Midbrain (tissue), 1 donor: ENCODE results near the gene IVD.
A peak's percentile ranks its signal among the peaks of the same experiment; 100 is the strongest.
"Not testable (repeated sequence)": the region's sequence is repeated elsewhere in the genome, so short reads cannot be mapped to it uniquely, and the experiment has no call there.

Experiments
- DNase-seq: peaks from one replicate; lab custom pipeline; 2025; lab: John Stamatoyannopoulos, UW

Gene IVD

DNA sequence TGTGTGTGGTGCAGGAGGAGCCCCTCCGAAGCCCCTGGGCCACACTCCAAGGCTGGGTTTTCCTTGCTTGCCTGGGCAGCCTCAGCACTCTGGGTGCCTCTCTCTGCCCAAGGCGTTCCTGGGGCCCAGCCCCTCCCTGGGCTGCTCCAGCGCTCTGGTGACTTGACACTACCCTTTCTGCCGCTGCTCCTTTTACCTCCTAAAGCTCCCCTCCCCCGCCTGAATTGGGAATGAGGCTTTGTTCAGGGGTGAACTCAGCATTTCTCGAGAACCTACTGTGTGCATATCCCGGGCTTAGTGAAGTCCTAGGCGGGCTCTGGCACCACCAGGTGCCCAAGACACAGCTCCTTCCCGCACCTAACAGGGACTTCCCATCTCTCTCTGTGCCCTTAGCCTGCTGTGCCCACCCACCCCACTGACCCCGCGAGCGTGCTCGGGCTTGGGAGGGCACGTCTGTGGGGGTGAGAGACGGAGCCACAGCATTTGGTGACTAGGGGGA is 33.9 kb downstream of the IVD start:
- DNase-seq, result no peak

DNA sequence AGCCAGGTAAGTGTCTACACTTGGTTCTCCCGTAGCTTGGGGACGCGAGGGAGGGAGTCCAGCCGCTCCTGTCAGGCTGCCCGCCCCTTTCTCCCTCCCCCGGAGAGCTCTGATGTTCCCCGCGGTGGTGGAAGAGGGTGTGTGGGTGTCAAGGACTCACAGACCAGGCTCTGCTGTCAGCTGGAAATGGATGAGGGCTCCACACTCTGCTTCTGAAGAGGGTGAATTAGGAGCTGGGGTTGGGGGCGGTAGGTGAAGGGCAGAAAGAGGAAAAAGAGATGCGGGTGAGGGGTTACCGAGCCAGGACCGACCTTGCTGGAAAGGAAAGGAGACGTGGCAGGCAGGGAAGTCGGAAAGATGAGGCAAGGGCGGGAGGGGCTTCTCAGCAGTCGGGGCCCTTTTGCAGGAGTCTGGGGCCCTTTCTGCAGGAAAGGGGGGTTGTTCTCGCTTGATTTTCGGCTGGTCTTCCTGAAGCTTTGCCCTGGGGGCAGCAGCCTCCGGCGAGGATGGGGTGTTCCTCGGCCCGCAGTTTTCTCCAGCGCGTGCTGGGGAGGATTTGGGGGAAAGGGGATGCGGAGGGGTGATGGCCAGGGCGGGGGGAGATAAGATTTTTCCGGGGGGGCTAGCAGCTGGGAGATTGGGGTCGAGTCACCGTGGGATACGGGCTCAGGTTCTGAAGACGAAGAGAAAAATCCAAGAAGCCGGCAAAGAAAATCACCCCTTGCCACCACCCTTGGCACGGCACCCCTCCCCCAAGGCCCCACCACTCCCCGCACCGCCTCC is 34.6 kb downstream of the IVD start:
- DNase-seq, result no peak

DNA sequence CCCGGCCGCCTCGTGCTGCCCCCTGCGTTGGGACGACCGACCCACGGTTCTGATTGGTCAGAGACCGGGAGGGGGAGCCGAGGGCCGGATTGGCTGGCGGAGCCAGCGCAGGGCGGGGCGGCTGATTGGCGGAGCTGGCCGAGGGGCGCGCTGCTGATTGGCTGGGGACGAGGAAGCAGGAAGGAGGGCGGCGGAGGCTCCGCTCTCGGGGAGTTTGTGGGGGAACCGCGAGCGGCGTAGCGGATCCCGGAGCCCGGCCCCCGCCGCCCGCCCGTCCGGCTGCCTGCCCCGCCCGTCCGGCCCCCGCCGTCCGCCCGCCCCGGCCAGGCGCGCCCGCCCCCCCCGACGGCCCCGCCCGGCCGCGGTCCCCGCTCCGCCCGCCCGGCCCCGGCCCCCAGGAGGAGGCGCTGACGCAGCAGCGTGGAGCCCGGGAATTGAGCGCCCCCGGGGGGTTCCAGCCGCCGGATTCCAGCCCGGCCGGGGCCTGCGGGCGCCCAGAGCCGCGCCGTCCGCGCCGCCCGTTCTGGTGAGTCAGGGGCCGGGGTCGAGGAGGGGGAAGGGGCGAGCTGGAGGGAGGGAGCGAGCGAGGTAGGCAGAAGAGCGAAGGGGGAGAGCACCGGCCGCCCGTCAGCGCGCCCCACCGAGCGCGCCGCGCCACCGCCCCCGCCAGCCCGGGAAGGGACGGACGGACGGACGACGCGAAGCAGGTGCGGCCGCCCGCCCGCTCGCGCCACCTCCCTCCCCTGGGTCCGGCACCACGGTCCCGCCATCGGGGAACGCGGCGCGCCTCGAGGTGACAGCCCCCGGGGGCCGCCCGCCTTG is 35.4 kb downstream of the IVD start, which contains the start of gene BAHD1:
TSS of gene BAHD1 (plus strand) at position 211 of the 822 bp plus-strand sequence. CDS start 17,512 bp downstream, outside the sequence.
- peak; percentile 98 for DNase-seq

- no peak for DNase-seq
Observed at GRCh38 chr15:40441565-40442531, 36.3 kb downstream of the IVD start.

DNA sequence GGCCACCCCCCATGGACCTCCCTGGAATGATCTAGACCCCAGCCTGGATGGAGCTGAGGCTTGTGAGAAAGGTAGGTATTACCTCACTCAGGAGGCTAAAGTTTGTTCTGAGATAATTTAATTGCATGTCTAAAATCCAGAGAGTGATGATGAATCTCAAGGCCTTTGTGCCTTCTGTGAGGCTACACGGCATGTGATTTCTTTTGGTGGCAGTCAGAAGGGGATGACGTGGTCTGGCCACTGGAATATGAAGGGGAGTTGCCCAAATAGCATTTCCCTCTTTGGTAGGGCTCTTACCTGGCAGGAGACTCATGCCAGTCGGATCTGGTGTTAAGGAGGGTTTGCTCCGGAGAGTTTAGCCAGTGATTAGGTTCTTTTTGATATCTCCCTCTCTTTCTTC is 37.7 kb downstream of the IVD start:
- DNase-seq, result no peak

- DNase-seq, result no peak
Observed at GRCh38 chr15:40443846-40444245, 38.3 kb downstream of the IVD start.

DNA sequence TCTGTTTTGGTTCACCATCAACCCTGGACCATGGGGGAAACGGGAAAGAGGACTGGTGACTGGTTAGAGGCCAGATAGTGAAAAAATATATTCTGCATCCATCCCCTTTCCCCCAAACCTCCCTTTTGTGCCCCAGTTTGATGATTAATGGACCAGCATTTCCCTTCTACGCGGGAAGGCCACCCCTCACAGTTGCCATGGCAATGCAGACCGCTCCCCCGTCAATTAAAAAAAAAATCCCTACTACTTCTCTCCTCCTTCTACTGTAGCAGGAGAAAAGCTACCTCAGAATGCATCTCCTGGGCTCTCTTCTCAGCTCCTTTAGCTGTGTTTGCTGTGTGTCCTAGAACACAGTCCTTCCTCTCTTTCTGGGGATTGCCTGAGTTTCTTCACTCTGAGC is 39.1 kb downstream of the IVD start:
- DNase-seq, result no peak

DNA sequence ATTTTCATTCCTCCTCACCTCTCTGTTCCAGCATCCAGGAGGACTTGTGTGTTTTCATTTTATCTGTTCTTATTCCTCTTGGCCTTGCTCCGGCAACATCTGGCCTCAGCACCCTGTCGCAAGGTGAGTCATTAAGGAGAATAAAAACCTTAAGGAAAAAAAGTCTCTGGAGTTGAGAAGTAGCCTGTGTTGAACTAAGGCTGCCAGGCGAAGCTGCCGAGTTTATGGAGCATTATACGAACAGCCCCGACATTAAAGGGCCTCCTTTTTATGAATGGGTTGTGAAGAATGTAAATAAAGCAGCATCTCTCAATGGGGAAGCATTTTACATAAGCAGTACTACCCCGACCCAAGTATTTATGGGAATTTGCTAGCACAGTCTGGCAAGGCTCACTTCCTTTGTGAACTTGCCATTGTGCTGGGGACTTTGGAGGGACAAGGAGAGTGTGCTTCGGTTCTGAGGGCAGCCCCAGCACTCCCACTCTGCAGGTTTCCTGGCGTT is 39.9 kb downstream of the IVD start:
- no peak for DNase-seq

GRCh38 chr15:40446144-40446543 is 40.5 kb downstream of the IVD start:
- no peak for DNase-seq

DNA sequence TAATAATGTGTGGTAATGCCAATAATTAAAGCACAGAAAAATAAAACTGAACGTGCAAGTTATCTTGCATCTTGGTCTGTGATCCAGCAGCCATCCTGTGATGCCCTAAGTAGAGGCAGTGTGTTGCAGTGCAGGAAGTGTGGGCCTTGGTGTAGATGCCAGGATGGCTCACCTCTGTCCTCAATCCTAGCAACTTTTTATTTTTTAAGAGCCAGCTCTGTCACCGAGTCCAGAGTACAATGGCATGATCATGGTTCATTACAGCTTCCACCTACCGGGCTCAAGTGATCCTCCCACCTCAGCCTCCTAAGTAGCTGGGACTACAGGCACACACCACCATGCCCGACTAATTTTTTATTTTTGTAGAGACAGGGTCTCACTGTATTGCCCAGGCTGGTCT is 42.8 kb downstream of the IVD start:
- no peak for DNase-seq

- no peak for DNase-seq
Observed at GRCh38 chr15:40449275-40449674, 43.7 kb downstream of the IVD start.

DNA sequence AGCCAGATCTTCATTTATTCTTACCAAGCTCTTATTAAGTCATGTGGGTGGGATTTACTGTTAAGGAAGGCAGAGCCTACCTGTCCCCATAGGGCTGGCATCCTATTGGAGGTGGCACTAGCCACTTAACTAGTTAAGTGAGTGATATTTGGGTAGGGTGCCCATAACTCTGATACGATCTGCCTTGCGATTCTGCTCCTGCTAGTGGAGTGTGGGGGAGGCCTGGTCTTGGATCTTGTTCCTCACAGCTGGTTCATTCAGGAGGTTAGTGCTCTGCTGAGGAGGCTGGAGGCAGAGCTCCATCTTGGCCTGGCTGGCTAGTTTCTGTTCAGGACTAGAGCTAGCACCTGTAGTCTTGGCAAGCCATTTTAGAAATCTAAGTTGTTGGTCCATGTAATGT is 44.5 kb downstream of the IVD start:
- DNase-seq, result no peak

- no peak for DNase-seq
Observed at GRCh38 chr15:40451527-40452158, 46.0 kb downstream of the IVD start.

DNA sequence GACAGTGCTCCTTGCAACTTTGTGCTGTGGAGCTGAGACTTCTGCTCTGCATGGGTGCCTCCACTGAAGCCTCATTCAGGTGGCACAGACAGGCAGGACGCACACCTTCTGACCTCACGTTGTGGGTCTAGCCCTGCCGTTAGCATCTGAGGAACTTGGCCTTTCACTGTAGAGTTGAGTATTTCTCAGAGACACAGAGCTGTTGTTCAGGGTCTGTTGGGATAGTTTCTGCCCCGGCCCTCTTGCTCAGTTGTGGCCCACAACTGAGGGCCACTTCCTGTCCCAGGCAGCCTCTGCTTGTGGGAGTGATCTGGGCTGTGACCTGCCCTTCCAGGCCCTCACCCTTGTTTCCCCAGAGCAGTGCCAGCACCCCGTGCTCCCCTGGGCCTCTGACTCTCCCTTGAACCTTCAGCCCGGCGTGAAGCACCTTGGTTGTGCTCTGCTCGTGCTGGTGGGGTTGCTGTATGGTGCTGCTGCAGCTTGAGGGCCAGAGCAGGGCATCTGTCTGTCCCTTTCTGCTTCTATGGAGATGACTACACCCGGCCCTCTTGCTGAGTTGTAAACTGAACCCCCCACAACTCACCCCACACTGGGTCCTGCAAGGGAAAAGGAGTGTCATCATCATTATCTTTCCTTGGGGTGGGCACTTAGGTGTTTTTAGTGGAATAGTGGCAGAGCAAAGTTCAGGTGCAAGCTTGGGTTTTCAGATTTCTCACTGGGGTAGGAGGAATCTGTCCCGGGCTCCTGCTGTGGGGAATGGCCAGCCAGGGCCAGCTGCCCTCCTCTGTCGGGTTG is 46.9 kb downstream of the IVD start:
- DNase-seq, result no peak

GRCh38 chr15:40453941-40454340 is 48.3 kb downstream of the IVD start:
- DNase-seq, result not testable (repeated sequence)

DNA sequence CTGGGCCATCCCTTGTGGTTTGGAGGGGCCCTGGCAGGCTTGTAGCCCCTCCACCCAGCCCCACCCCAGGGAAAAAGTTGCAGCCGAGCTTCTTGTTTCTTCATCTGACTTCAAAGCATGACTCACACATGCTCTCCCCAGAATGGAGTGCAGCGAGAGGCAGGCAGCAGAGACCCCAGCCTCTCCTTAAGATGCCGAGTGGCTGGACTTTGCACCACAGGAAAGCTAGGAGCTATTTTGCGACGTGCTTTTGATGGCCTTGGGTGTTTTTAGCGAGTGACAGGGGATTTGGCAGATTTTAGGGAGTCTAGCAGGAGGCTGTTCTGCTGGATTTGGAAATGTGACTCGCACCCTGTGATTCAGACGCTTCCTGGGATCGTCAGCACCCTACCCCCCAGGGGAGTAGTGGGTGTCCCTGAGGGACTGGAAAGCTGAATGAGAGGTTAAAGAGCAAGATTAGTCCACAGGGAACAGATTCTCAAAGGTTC is 49.4 kb downstream of the IVD start:
- DNase-seq, result no peak

DNA sequence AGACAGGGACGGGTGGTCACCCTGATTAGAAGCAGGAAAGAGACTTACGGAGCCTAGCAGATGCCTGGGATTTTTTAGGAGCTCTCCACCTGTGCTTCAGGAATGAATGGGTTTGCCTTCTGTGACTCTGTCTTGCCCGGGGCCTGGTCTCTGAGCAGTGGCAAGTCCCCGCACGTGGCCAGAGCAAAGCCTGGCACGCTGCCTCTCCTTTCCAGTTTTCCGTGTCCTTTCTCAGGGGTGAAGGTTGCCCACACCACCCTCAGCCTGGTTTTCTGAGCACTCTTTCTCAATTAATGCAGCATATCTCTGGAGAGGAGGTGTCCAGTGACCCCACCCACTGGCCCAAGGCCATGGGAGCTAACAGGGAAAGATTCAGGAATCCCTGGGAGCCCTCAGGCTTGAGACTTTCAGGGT is 50.7 kb downstream of the IVD start:
- DNase-seq, result no peak

DNA sequence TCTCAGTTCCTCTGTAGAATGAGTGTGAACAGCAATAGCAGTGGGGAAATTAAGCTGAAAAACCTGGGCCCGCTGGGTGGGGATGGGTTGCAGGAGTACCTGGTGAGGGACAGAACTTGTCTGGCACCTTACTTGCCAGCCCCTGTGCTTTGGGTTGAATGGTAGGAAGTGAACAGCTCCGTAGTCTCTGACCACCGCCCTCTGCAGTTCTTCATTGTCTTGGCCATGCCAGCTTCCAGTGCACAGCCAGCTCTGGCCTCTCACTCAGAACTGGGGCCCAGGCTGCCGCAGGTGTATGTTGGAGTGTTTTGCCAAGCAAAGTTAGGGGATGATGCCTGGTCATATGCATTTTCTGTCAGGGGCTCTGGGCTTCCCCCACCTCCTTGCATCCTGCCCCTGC is 51.1 kb downstream of the IVD start:
- DNase-seq, result no peak

DNA sequence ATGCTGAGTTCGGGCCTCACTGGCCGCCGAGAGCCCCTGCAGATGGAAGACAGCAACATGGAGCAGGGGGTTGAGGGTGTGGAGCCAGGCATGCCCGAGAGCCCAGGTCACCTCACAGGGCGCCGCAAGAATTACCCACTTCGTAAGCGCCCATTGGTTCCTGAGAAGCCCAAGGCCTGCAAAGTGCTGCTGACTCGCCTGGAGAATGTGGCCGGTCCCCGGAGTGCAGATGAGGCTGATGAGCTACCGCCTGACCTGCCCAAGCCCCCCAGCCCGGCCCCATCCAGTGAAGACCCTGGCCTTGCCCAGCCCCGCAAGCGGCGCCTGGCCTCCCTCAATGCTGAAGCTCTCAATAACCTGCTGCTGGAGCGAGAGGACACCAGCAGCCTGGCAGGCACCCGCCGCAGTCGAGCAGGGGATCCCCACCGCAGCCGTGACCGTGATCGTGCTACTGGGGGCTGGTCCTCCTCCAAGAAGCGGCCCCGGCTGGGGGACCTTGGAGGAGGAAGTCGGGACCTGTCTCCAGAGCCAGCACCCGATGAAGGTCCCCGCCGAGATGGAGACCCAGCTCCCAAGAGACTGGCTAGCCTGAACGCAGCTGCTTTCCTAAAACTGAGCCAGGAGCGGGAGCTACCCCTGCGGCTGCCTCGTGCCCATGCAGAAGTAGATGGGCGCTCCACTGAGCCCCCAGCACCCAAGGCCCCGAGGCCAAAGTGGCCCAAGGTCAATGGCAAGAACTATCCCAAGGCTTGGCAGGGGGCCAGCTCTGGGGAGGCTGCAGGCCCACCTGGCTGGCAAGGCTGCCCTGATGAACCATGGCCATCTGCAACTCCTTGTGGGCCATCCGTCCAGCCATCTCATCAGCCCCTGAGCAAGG is 53.1 kb downstream of the IVD start:
- no peak for DNase-seq
